ENCODE measurements around the gene SYNDIG1.

The SYNDIG1 gene

DNA sequence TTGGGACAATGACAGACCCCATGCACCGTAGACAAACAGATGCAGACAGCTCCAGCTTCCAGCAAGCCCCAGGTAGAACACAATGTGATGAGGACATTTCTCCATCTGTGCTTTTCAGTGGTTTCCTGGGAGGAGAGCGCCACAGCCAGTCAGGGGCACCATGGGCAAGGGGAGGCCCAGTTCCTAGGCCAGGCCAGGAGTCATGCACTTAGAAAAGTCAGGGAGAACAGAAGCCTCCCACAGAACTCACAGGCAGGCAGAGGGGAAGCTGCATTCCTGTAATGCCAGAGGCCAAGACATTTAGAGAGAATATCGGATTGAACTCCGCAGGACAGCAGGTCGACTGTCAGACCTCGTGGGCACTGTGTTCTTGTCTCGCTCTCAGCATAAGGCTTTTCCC is 9.2 kb downstream of the SYNDIG1 start:
- ATAC-seq (no peak), DNase-seq (no peak)
- Mint-ChIP-seq H3K4me1 (no peaks in the 10 kb centered on the region), H3K27me3 (peaks cover 11% of the 10 kb centered on the region), H3K9me3 (no peaks in the 10 kb centered on the region), H3K4me3 (no peak overlapping the region), H3K27ac (no peak overlapping the region)

DNA sequence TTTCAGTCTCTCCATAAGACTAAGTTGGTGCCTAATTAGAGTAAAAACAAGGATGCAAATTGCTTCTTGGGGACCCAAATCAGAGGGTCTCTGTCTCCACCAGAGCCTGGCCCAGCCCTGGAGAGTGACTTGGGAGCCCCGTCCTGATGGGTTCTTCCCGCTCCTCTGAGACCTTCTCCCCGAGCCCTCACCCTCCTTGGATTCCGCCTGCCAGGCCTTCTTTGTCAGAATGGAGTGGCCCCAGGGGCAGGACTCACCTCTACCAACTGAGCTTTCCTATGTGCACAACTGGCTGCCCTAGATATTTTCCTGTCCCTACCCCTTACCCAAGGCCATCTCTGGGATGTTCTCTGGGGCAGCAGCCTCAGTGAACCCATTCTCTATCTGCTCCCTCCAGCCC is 9.7 kb downstream of the SYNDIG1 start:
- no peak overlapping the region for H3K27ac Mint-ChIP-seq
- DNase-seq: no peak
- ATAC-seq: no peak
- H3K27me3 Mint-ChIP-seq: peaks cover 6% of the 10 kb centered on the region
- no peak overlapping the region for H3K4me3 Mint-ChIP-seq
- no peaks in the 10 kb centered on the region for H3K9me3 Mint-ChIP-seq
- no peaks in the 10 kb centered on the region for H3K4me1 Mint-ChIP-seq

DNA sequence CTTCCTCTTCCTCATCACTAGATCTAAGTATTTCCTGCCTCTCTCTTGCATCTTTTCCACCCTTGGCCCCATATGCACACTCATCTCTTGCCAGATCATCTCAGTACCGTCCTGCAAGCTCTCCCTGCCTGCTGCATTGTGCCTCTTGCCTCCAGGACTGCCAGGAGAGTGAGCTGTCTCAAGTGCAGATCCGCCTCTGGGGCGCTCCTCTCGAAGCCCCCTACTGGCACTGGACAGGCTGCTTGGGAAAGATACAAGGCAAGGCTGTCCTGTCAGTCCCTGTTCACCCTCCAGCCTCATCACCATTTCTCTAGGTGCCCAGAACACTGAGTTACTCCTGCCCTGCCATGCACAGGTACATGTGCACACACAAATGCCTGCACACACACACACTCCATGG is 10.2 kb downstream of the SYNDIG1 start:
- peaks cover 1% of the 10 kb centered on the region for H3K27me3 Mint-ChIP-seq
- ATAC-seq: no peak
- H3K4me1 Mint-ChIP-seq: no peaks in the 10 kb centered on the region
- H3K4me3 Mint-ChIP-seq: no peak overlapping the region
- H3K27ac Mint-ChIP-seq: peak overlapping the region in 1 of 2 donors; percentile 48
- H3K9me3 Mint-ChIP-seq: no peaks in the 10 kb centered on the region
- no peak for DNase-seq

DNA sequence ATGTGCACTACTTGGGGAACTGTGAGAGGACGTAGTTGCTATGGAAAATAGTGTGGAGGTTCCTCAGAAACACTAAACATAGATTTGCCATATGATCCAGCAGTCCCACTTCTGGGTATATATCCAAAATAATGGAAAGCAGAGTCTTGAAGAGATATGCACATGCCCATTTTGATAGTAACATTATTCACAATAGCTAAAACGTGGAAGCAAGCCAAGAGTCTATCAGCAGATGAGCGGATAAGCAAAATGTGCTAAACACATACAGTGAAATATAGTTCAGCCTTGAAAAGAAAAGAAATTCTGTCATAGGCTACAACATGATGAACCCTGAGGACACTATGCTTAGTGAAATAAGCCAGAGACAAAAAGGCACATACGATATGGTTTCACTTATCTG is 11.1 kb downstream of the SYNDIG1 start:
- H3K4me3 Mint-ChIP-seq: no peak overlapping the region
- no peaks in the 10 kb centered on the region for H3K4me1 Mint-ChIP-seq
- no peaks in the 10 kb centered on the region for H3K9me3 Mint-ChIP-seq
- ATAC-seq (no peak), DNase-seq (no peak)
- no peak overlapping the region for H3K27ac Mint-ChIP-seq
- H3K27me3 Mint-ChIP-seq: no peaks in the 10 kb centered on the region

DNA sequence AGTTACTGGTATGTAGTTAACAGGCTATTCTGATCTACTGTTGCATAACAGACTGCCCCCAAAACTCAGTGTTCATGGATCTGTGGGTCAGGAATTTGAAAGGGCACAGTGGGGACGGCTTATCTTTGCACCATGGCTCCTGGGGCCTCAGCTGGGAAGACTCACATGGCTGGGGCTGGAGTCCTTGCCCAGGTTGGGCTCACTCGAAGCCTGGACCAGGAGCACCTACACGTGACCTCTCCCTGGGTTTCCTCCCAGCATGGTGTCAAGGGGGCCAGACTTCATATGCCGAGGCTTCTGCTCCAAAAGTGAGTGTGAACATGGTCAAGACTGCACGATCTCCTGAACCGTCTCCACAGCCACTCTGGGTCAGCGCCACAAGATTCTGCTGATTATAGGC is 11.7 kb downstream of the SYNDIG1 start:
- no peak for ATAC-seq
- H3K9me3 Mint-ChIP-seq: no peaks in the 10 kb centered on the region
- no peak overlapping the region for H3K27ac Mint-ChIP-seq
- DNase-seq: no peak
- no peaks in the 10 kb centered on the region for H3K27me3 Mint-ChIP-seq
- H3K4me1 Mint-ChIP-seq: peaks cover 5% of the 10 kb centered on the region
- no peak overlapping the region for H3K4me3 Mint-ChIP-seq

DNA sequence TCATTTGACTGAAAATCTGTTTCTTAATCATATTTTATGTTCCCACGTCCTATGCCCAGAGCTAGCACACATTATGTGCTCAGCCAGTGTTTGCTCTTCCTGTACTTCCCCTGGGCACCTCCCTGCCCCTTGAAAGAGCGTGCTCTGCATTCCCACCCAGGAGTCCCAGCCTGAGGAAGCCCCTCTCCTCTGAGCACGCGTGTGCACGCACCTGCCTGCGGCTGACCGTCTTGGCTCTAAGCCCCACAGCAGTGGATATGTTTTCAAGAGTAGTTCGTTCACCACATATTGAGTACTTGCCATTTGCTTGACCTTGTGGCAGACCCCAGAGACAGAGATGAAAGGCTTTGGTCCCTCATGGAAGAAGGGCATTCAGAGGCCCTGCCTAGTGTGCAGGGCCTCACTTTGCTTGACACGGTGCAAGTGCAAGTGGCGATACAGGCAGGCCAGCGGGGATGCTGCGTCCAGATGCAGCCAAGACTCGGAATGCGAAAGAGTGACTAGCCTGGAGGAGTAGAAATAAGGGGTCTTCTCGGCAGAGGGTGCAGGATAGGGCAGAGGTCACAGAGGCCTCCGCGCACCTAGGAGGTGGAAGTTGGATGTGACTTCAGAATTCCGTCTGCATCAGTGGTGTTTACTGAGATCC is 14.1 kb downstream of the SYNDIG1 start:
- DNase-seq (no peak), ATAC-seq (no peak)
- Mint-ChIP-seq H3K4me1 (peaks cover 6% of the 10 kb centered on the region), H3K9me3 (no peaks in the 10 kb centered on the region), H3K27me3 (no peaks in the 10 kb centered on the region), H3K4me3 (no peak overlapping the region), H3K27ac (no peak overlapping the region)

DNA sequence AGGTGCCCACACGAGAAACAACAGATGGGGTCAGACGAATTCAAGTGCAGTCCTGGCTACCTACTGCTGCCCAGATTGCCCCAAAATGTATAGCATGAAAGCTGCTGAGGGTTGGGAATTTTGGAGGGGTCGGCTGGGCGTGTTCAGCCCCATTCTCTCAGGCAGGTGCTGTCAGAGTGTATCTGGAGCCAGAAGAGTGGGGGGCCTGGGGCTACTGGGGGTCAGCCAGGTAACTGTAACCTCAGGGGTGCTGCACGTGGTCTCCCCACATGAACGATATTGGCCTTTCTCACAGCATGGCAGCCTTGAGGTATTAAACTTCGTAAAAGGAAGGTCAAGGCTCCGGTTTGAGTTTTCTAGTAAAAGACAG is 14.6 kb downstream of the SYNDIG1 start:
- ATAC-seq: no peak
- no peak for DNase-seq
- H3K4me3 Mint-ChIP-seq: no peak overlapping the region
- no peaks in the 10 kb centered on the region for H3K9me3 Mint-ChIP-seq
- H3K4me1 Mint-ChIP-seq: peaks cover 6% of the 10 kb centered on the region
- no peaks in the 10 kb centered on the region for H3K27me3 Mint-ChIP-seq
- H3K27ac Mint-ChIP-seq: no peak overlapping the region

DNA sequence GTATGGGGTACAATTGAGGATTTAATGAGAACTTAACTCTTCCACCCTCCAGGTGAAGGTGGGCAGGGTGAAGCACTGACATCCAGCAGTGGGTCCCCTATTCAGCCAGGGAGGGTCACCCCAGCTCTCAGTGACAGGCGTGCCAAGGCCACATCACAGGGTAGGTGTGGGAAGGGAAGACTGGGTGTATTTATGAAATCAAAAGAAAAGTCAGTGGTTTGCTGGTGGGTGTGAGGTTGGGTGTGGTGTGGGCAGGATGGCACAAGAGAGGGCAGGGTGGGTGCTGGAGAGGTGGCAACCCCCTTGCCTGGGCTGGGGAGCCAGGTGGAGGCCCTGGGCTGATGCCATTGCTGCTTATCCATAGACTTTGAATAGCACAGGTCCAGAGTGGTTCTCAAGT is 16.6 kb downstream of the SYNDIG1 start:
- DNase-seq (no peak), ATAC-seq (peak; percentile 20)
- Mint-ChIP-seq H3K9me3 (no peaks in the 10 kb centered on the region), H3K27me3 (no peaks in the 10 kb centered on the region), H3K4me1 (peaks cover 6% of the 10 kb centered on the region), H3K4me3 (no peak overlapping the region), H3K27ac (peak overlapping the region in 1 of 2 donors; percentile 67)

DNA sequence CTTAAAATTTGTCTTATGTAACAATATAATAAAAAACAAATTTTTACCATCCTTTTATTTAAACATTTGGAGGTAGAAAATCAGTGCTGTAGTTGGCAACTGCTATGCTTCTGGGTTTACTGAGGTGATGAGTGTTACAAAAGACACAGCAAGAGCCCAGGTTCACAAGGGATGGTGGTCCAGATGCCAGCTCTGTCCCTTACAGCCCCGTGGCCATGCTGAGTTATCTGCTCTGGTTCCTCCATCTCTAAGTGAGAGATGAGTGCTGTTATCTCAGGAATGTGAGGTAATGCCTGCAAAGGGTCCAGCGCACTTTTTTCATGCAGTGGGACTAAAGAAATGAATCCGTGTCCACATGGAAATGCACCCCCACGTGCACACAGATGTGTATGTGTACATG is 17.8 kb downstream of the SYNDIG1 start:
- Mint-ChIP-seq H3K9me3 (no peaks in the 10 kb centered on the region), H3K4me3 (no peak overlapping the region), H3K4me1 (peaks cover 6% of the 10 kb centered on the region), H3K27ac (no peak overlapping the region), H3K27me3 (no peaks in the 10 kb centered on the region)
- no peak for ATAC-seq
- DNase-seq: no peak

DNA sequence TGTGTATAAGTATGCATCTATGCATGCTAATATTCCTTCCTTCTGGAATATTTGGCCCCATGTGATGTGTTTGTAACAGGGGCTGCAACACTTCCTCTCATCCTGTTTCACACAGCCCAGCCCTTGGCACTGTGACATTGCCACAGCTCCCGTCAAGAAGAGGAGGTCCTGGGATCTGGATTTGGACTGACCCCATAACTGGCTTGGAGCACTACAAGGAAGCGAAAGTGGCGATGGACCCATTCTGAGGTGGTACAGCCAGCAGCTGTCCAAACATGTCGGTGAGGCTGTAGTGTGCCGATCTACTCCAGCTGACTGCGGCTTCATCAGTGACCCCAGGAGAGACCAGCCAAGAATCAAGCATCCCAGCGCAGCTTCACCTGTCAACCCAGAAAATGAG is 18.2 kb downstream of the SYNDIG1 start:
- DNase-seq (no peak), ATAC-seq (no peak)
- no peaks in the 10 kb centered on the region for H3K27me3 Mint-ChIP-seq
- no peak overlapping the region for H3K27ac Mint-ChIP-seq
- no peaks in the 10 kb centered on the region for H3K9me3 Mint-ChIP-seq
- H3K4me1 Mint-ChIP-seq: peaks cover 6% of the 10 kb centered on the region
- no peak overlapping the region for H3K4me3 Mint-ChIP-seq

DNA sequence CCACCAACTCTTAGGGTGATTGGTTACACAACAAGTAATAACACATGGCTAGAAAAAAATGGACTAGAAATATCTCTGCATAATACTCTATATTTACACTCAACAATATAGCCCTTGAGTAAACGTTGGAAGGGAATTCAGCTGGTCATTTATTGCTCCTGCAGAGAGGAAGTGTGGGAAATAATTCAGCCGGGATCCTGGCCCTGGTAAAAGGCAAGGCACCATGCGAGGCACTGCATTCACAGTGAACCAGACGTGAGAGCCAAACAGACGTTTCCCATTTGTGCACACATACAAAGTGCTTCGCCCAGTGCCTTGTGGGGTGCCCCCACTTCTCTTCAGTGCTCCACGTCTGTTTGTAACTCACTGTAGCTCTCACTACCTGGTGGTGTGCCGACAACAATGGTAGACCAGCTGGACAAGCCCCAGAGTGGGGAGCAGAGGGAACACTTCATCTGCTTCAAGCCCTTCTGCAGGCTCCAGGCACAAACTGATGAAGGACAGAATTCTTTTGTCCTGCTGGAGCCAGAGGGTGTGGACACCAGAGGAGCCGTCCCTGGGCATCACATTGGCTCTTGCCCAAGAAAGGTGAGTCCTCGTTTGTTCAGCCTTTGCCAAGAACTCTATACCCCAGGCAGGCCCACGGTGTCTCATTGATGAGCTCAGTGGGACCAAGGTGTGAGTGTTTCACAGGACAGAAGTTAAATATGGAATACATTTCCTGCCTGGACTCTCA is 18.8 kb downstream of the SYNDIG1 start:
- H3K4me1 Mint-ChIP-seq: peaks cover 6% of the 10 kb centered on the region
- H3K9me3 Mint-ChIP-seq: no peaks in the 10 kb centered on the region
- DNase-seq: no peak
- no peak for ATAC-seq
- no peaks in the 10 kb centered on the region for H3K27me3 Mint-ChIP-seq
- no peak overlapping the region for H3K4me3 Mint-ChIP-seq
- H3K27ac Mint-ChIP-seq: peak overlapping the region in 1 of 2 donors; percentile 12

DNA sequence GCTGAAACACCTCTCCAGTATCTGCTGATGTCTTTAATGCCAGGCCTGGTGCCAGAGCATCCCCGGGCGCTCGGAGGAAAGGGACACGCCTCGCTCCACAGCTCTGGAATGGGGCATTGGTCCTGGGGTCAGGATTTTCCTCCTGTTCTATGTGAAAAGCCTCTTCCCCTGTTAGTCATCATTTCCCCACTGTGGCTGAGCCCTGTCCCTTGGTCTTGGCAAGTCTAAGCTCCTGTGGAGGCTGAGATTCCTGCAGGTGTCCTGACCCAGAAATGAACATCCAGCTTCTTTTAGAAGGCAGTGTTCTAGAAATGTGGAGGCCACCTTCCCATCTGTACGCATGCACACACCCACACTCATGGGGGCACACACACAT is 19.4 kb downstream of the SYNDIG1 start:
- ATAC-seq (no peak), DNase-seq (no peak)
- Mint-ChIP-seq H3K27me3 (no peaks in the 10 kb centered on the region), H3K4me1 (peaks cover 6% of the 10 kb centered on the region), H3K9me3 (no peaks in the 10 kb centered on the region), H3K4me3 (no peak overlapping the region), H3K27ac (no peak overlapping the region)

DNA sequence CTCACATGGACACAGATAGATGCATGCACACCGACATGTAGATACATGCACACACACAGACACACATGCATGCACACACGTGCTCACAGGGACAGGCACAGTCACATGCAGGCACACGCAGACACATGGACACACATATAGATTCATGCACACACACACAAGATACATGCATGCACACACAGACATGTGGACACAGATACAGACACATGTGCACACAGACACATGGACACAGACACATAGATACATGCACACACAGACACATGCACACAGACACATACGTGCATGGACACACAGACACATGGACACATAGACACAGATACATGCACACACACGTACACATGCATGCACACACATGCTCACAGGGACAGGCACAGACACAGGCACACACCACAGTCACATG is 19.8 kb downstream of the SYNDIG1 start:
- DNase-seq (no peak), ATAC-seq (no peak)
- H3K4me1 Mint-ChIP-seq: peaks cover 6% of the 10 kb centered on the region
- H3K27me3 Mint-ChIP-seq: no peaks in the 10 kb centered on the region
- H3K4me3 Mint-ChIP-seq: no peak overlapping the region
- H3K27ac Mint-ChIP-seq: no peak overlapping the region
- H3K9me3 Mint-ChIP-seq: no peaks in the 10 kb centered on the region

DNA sequence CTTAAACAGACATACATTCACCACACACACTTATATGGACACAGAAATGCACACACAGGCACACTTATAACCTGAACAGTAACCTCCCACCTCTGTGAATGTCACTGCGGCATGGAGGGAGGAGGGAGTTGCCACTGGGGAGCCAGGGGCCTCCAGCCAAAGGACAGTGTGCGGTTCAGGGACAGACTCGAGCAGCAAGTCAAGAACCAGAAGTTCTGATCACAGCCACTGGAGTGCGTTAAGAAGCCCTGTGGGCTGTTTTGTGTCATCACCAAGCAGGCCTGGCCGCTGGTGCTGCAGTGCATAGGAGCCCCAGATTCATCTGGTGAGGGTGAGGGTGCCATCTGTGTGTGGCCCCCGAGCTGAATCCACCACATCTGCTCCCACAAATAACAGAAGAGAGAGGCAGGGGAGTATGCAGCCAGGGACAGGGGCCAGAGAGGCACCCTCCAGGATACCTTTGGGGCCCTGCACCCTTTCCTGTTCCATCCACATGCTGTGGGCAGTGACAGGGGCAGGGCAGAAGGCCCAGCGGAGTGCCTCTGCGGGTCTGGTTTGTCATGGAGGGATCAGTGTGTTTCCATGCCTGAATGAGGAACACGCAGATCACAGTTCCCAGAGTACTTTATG is 20.3 kb downstream of the SYNDIG1 start:
- Mint-ChIP-seq H3K27me3 (no peaks in the 10 kb centered on the region), H3K4me3 (no peak overlapping the region), H3K9me3 (no peaks in the 10 kb centered on the region), H3K27ac (peak overlapping the region in 1 of 2 donors; percentile 85), H3K4me1 (peaks cover 6% of the 10 kb centered on the region)
- ATAC-seq: no peak
- DNase-seq: no peak

DNA sequence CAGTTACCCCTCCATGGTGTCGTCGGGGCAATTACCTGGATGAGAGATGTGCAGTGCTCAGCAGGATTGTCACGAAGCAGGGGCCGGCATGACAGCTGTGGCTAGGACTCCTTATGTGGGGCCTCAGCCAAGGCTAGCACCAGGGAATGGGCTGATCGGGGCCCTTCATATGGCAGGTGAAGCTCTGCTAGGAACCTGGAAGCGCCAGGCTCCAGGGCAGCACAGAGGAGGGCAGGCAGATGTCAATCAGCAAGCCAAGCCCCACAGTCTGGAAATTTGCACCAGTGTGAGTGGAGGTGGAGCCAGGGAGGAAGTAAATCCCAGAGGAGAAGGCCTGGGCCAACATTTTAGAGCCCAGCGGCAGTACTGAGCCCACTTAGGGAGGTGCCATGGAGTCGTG is 21.2 kb downstream of the SYNDIG1 start:
- Mint-ChIP-seq H3K4me3 (no peak overlapping the region), H3K27ac (peak overlapping the region; percentile 46 to 57), H3K27me3 (no peaks in the 10 kb centered on the region), H3K4me1 (peaks cover 6% of the 10 kb centered on the region), H3K9me3 (no peaks in the 10 kb centered on the region)
- ATAC-seq: no peak
- no peak for DNase-seq

DNA sequence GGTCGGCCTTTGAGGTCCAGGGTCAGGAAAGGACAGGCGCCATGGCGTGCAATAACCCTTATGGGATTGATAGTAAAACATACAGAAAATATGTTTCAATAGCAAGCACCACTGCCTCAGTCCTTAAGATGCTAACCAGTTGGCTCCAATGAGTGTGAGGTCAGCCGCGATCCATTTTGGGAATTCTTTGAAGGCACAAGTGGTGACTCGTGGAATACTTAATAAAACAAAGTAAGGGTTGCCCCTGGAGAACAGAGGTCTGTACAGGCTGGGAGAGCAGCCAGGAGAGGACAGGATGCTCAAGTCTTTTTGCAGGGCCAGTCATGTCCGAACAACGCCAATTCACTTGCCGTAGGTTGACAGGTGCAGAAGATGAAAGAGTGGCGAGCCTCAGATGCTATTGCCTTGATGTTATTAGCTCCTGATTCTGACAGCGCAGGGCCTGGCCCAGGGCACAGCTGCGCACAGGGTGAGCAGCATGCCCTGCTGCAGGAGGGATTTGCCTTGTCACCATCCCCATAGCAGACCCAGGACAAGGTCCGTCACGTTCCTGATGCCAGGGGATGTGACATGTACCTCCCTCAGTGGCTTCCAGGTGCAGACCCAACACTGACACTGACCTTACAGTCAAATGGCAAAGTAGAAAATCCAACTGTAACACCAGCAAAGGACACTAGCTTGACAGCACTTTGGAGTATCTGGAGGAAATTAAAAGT is 21.8 kb downstream of the SYNDIG1 start:
- H3K4me1 Mint-ChIP-seq: no peaks in the 10 kb centered on the region

More for the DNA sequence above, 21.8 kb downstream of the SYNDIG1 start:
- Mint-ChIP-seq H3K4me3 (no peak overlapping the region), H3K9me3 (no peaks in the 10 kb centered on the region), H3K27ac (peak overlapping the region in 1 of 2 donors; percentile 57), H3K27me3 (no peaks in the 10 kb centered on the region)
- ATAC-seq: no peak
- DNase-seq: no peak

Data from stimulated activated naive CD8-positive, alpha-beta T cell treated with anti-CD3 and anti-CD28 coated beads, Interleukin-15, amount 100 ng/mL, for 72 hours (primary cell).